HG03139 (cell line): ENCODE data around the gene GLT6D1.

ENCODE experiments used
- ATAC-seq: cut with Tn5 transposase; IDR thresholded peaks from one replicate; pipeline ENCODE4 v1.9.1; 2021; ENCODE audit not compliant: unreplicated experiment

GLT6D1 gene

GRCh38 chr9:135587658-135588057 lies 51.7 kb downstream of the GLT6D1 start:
- ATAC-seq: no peak

- ATAC-seq: no peak
Observed at GRCh38 chr9:135586601-135587109, 52.7 kb downstream of the GLT6D1 start.

- no peak for ATAC-seq
Observed at GRCh38 chr9:135584934-135585333, 54.4 kb downstream of the GLT6D1 start.

DNA sequence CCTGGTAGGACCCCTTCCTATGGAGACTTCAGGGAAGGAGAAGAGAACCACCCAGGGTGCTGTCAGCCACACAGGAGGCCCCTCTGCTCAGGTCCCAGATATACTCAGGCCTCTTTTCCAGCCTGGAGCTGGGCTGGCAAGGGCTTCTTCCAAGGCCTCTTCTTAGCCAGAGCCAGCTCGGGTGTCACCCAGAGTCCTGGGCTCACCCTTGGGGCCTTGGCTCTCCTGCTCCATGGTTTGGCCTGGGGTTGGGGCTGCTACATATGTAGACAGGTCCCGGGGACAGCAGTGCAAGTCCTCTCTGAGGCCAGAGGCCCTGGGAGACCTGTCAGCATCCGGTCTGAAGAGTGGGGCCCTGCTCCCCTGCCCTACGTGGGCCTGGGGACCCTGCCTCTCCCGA lies 55.0 kb downstream of the GLT6D1 start:
- ATAC-seq: no peak

- ATAC-seq: no peak
Observed at GRCh38 chr9:135583688-135584011, 55.7 kb downstream of the GLT6D1 start.

GRCh38 chr9:135582966-135583687 lies 56.2 kb downstream of the GLT6D1 start:
- ATAC-seq: no peak

DNA sequence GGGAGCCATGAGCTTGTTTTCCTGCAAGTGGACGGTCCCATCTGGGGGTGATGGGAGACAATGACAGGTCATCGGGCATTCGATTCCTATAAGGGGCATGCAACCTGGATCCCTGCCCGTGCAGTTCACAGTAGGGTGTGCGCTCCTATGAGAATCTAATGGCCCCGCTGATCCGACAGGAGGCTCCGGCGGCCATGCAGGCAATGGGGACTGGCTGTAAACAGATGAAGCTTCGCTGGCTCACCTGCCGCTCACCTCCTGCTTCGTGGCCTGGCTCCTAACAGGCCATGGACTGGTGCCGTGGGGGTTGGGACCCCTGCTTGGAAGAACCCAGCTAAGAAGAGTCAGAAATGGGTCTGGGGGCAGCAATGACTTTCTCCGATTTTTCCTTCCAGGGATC lies 56.8 kb downstream of the GLT6D1 start:
- no peak for ATAC-seq

DNA sequence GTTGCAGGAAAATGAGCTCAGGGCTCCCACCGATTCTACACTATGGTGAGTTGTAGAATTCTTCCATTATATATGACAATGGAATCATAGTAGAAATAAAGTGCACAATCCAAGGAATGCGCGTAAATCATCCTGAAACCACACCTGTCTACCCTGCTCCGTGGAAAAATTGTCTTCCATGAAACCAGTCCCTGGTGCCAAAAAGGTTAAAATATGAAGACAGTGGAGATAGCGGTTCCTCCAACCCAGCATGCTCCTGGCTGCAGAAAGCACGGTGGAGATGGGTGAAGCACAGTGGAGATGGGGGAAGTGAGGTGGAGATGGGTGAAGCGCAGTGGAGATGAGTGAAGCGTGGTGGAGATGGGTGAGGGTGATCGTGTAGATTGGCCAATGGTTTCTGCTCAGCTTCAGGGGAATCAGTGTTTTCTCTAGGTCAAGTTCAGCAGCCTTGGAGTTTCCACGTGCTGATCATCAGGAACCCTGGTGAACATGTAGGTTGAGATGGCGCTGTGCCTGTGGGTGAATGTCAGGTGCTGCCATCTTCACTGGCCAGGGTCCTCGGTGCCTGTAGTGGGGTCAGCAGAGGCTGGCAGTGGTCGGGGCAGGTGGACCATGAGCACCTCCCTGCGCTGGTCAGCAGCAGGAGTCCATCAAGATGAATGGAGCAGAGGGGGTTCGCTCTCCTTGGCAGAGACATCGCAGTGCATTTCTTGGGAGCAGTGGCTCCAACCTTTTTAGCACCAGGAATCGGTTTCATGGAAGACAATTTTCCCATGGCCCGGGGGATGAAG lies 57.5 kb downstream of the GLT6D1 start:
- ATAC-seq: no peak

DNA sequence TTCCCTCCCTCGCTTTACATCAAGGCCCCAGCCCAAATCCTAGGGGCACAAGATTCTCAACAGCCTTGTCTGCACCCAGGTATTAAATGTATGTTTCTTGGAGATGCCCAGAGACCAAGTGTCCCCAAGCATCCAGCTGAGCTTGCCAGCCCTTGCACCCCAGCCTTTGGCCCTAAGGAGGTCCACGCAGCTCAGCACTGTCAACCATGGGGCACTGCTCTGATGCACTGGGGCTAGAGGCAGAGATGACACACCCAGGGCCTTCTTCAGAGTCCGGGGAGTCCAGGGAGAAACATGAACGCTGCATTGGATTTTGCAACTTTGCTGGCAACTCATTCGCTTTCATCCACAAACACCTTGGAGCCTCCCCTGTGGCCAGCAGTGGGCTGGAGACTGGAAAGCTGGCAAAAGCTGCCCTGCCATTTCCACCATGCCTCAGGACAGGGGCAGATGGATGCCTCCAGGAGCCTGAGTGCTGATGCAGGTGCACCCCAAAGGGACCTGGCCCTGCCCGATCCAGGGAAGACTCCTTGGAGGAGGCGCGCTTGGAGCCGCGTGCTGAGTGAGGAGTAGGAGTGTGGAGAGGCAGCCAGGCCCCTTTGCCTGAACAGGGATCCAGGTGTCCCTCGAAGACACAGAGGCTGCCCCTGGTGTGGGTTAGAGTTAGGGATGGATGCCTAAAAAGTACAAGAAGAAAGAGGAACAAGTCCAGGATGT lies 58.5 kb downstream of the GLT6D1 start:
- no peak for ATAC-seq

DNA sequence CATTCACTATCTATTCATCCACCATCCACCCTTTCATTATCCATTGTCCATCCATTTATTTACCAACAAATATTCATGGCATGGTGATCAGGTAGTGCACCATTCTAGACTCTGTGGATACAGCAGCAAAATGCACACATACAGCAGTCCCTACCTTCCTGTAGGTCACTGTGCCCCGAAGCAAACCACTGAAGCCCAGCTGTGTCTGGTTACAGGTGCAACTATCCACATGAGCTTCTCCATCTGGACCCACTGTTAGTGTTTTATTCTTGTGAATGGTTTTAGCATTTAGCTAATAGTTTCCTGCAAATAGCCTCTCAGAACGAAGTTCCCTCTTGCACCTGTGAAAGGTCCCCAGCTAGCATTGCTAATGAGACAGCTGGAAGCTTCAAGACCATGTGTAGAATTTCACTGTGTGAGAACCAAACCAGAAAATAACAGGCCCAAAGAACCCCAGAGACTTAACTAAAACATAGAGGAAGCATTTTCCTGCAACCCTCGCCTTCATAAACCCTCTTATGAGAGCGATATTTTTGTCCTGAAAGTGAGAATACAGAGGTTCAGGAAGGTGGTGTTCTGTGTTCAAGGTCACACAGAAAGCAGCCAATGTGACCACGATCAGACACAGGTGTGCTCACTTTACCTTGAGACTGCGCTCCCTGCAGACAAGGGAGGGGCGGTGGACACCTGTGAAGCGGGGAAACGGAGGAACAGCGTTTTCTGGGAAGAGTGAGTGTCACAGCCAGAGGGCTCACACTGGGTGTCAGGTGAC lies 59.3 kb downstream of the GLT6D1 start:
- no peak for ATAC-seq

- no peak for ATAC-seq
Observed at GRCh38 chr9:135579356-135579755, 60.0 kb downstream of the GLT6D1 start.

GRCh38 chr9:135577256-135577655 lies 62.1 kb downstream of the GLT6D1 start:
- ATAC-seq: no peak

GRCh38 chr9:135575995-135576631 lies 63.2 kb downstream of the GLT6D1 start:
- ATAC-seq: no peak

DNA sequence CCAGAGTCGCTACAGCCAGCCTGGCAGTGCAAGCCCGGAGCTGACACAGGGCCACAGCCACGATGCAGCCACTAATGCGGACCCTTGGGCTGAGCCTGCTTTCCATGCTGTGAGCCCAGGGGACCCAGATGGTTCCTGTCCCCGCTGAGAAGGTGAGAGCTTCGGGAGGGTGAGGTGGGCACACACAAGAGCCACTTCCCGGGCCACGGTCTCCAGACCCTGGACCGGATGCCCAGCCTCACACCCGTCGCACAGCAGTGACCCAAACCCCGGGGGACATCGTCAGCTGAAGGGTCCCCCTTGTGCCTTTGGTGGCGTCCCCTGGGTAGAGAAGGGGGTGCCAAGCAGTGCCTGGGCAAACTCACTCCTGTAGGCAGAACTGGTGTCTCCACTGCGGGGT lies 64.4 kb downstream of the GLT6D1 start:
- ATAC-seq: no peak

GRCh38 chr9:135574331-135574730 lies 65.0 kb downstream of the GLT6D1 start:
- ATAC-seq: no peak
